ENCODE measurements around the gene RGS17.

The RGS17 gene

DNA sequence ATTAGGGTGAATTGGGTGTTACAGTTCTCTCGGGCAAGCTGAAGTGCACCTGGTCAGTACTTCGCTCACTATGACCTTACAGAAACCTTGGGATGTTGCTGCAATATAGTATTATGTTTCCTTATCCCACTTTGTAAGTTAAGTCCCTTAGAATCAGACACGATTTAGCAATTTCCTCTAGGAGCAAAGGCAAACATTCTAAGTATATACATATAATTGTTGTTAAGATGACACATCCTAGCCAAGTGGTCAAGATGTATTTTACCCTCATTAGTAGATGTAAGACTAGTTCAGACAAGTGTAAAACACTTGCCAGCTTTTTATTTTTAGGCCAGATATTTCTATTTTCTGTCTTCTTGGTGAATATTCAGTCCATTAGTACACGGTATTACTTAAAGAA is 31.1 kb upstream of the RGS17 start:
- TF ChIP-seq, protein P1, sequence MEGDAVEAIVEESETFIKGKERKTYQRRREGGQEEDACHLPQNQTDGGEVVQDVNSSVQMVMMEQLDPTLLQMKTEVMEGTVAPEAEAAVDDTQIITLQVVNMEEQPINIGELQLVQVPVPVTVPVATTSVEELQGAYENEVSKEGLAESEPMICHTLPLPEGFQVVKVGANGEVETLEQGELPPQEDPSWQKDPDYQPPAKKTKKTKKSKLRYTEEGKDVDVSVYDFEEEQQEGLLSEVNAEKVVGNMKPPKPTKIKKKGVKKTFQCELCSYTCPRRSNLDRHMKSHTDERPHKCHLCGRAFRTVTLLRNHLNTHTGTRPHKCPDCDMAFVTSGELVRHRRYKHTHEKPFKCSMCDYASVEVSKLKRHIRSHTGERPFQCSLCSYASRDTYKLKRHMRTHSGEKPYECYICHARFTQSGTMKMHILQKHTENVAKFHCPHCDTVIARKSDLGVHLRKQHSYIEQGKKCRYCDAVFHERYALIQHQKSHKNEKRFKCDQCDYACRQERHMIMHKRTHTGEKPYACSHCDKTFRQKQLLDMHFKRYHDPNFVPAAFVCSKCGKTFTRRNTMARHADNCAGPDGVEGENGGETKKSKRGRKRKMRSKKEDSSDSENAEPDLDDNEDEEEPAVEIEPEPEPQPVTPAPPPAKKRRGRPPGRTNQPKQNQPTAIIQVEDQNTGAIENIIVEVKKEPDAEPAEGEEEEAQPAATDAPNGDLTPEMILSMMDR (IDR thresholded peaks at IDR 0.05; ENCODE audit: low read depth, low read length, missing control alignments) = no peak

DNA sequence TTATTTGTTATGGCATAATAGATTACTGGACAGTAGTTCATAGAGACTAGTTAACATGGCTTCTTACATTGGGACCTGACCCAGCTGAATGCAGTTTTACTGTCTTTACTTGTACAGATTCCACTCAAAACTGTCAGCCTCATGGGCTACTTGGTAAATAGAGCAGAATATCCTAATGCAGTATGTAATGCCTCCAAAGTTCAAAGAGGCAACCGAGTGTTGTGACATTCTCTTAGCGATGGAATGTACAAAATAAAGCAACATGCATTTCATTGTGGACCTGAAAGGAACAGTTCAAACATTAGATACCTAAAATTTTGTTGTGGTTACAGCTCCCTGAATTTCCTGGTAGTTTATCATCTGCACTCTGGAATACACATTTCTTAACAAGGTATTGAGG is 29.1 kb upstream of the RGS17 start:
- in situ Hi-C loops (cut with HindIII; ENCODE audit: low sequenced_read_pairs) = no loop called here
- H3K4me3 ChIP-seq (ENCODE audit: low read depth, low read length) = no peak overlapping the region
- TF ChIP-seq, protein P1 (IDR thresholded peaks at IDR 0.05; ENCODE audit: low read depth, low read length, missing control alignments) = no peak
- DNase-seq (ENCODE audit: low read depth) = no peak

More for the DNA sequence above, 31.1 kb upstream of the RGS17 start:
- H3K4me3 ChIP-seq (ENCODE audit: low read depth, low read length) = no peak overlapping the region
- DNase-seq (ENCODE audit: low read depth) = no peak
- in situ Hi-C loops (cut with HindIII; ENCODE audit: low sequenced_read_pairs) = no loop called here

DNA sequence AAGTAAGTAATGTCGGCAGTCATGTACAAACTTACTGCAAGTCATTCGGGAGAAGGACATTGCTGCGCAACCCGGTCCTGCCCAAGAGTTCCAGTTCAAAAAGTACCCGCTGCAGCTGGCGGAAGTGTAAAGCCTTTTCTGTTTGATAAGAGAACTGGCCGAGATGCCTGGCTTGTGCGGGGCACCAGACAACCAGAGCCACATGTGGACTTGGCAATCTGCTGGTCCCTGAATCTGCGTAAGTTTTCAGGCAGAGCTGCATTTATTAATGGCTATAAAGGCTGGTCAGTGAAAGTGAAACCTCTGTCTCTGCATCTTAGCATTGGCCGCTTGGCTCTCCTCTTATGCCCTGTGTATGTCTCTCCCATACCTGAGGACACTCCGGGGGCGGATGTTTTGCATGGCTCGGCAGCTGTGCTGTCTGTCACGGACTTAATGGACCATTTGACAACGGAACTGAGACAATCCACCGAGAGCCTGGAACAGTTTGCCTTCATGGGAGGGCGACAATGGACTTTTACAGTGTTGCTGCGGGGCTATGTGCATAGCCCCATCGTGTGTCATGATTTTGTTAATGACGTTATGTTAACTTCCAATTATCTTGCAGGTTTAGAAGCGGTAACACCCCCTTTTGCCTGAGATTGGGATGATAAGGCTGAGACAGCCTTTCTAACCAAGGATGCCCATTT is 19.8 kb upstream of the RGS17 start:
- in situ Hi-C loops (cut with HindIII; ENCODE audit: low sequenced_read_pairs) = no loop called here
- no peak for DNase-seq (ENCODE audit: low read depth)
- TF ChIP-seq, protein P1 (IDR thresholded peaks at IDR 0.05; ENCODE audit: low read depth, low read length, missing control alignments) = no peak
- no peak overlapping the region for H3K4me3 ChIP-seq (ENCODE audit: low read depth, low read length)

DNA sequence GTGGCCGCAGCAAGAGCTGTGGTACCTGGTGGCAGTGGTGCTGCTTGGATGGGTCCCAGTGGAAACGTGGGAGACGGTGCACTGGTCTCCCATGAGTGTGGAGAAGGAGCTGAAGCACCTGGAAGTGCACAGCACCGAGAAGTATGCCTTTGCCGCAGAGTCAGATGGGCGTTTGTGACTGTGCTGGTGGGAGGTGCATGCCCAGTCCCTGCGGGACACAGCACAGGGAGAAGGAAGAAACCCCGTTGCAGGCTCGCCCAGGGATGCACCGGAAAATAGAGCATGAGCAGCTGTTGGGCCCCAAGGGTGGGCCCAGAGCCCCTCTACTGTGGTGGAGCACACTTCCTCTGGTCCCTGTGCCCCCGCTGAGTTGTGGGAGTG is 19.3 kb upstream of the RGS17 start:
- in situ Hi-C loops (cut with HindIII; ENCODE audit: low sequenced_read_pairs) = no loop called here
- no peak overlapping the region for H3K4me3 ChIP-seq (ENCODE audit: low read depth, low read length)
- DNase-seq (ENCODE audit: low read depth) = no peak
- TF ChIP-seq, protein P1 (IDR thresholded peaks at IDR 0.05; ENCODE audit: low read depth, low read length, missing control alignments) = no peak

DNA sequence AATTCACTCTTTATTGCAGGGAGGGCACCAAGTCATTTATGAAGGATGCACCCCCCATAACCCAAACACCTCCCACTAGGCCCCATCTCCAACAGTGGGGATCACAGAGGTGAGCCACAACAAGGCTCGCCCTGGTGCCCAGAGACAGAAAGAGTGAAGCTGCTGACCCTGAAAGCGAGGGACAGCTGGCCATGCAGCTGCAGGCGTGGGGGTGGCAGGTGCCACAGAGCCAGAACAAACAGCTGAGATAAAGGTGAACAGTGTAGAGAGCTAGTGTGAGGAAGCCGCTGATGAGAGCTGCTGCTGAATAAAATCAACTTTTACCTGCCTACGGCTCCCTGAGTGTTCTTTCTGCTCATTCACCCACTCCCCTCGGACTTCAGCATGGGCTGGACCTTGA is 18.8 kb upstream of the RGS17 start:
- no peak overlapping the region for H3K4me3 ChIP-seq (ENCODE audit: low read depth, low read length)
- in situ Hi-C loops (cut with HindIII; ENCODE audit: low sequenced_read_pairs) = no loop called here
- DNase-seq (ENCODE audit: low read depth) = no peak
- TF ChIP-seq, protein P1 (IDR thresholded peaks at IDR 0.05; ENCODE audit: low read depth, low read length, missing control alignments) = no peak

DNA sequence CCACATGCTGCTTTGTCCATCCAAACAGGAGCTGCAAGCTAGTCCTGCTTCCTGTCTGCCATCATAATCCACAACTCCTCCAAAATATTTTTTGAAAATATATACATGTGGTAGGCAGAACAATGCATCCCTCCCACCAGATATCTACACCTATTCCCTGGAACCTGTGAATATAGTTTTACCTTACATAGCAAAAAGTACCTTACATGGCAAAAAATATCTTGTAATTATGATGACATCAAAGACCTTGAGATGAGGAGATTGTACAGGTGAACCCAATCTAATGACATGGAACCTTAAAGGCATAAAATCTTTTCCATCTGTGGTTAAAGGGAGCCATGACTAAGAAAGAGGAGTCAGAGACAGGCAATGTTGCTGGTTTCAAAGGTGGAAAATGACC is 15.3 kb upstream of the RGS17 start:
- H3K4me3 ChIP-seq (ENCODE audit: low read depth, low read length) = no peak overlapping the region
- in situ Hi-C loops (cut with HindIII; ENCODE audit: low sequenced_read_pairs) = no loop called here
- DNase-seq (ENCODE audit: low read depth) = no peak
- TF ChIP-seq, protein P1 (IDR thresholded peaks at IDR 0.05; ENCODE audit: low read depth, low read length, missing control alignments) = no peak

Data from astrocyte of the cerebellum (primary cell).